Stimulated activated CD4-positive, alpha-beta T cell treated with anti-CD3 and anti-CD28 coated beads, TNF-alpha, amount 100 ng/mL, for 4 hours (primary cell): ENCODE results near the gene ADAM10.
"Not testable (repeated sequence)": the region's sequence is repeated elsewhere in the genome, so short reads cannot be mapped to it uniquely, and the experiment has no call there.

Experiments
- DNase-seq, 3 experiments: peaks; one replicate each; pipeline ENCODE4 v3.0.0-alpha.2; 2020; ENCODE audit warnings: low read depth in 3 of 3

The ADAM10 gene

DNA sequence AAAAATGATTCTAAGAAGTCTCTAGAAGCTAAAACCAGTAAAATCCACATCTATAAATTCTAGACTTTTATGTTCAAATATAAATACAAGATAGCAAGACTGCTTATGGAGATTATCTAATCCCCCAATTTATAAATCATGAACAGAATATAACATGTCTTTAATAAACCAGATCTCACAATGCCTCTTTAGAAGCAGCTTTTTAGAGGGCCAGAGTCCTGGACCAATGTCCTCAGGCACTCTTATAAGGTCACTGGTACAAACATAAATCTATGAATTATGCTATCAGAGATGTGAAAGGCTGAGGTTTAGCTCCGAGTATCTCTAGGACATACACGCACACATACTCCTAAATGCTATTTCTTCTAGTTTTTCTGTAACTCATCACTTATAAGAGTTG is 78.3 kb downstream of the ADAM10 start:
- DNase-seq = no peak

DNA sequence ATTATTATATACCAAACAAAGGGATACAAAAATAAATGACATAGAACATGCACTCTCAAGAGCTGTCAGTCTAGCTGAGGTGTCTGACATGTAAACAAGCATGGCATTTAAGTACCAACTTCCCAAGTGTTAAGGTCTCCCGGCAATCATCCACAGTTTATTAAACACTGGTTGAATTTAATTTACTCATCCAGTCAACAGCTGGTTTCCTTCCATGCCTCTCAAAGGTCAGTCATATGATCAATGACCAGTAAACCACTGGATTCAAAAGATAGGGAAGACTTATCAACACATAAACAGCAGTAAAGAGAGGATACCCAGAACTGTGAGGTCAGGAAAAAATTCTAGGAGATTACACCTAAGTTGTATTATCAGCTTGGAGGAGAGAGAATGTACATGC is 80.4 kb downstream of the ADAM10 start:
- no peak for DNase-seq

DNA sequence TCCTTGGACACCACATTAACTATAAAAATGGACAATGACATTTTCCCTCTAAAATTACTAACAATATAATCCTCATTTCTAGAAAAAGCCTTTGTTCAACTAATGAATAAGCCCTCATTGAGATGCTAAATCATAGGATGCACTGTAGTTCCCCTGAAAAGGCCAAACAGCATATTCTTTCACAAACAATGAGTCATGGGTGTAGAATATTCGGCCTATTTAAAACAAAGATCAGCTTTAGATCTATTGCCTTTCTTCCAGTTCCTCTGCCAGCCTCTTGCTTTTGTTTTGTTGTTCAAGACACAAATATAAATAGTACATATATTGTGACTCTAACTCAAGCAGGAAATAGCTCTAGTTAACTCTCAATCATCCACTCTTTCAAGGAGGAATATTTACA is 82.5 kb downstream of the ADAM10 start:
- DNase-seq = no peak

DNA sequence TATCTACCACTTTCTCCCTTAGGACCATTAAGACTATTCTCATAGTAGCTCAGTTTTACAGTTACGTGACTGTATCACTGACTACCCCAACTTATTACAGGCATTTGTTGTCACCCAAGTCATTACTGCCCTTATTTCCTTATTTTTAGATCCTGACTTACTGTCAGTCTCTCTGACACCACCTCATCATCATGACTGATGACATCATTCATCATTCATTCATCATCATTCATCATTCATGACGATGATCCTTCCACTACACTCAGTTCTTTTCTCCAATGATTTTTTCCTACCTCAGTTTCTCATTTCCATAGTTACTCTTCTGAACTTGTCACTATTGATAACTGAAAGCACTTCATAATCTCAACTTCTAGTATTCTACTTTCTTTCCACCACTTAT is 83.8 kb downstream of the ADAM10 start:
- no peak for DNase-seq

DNA sequence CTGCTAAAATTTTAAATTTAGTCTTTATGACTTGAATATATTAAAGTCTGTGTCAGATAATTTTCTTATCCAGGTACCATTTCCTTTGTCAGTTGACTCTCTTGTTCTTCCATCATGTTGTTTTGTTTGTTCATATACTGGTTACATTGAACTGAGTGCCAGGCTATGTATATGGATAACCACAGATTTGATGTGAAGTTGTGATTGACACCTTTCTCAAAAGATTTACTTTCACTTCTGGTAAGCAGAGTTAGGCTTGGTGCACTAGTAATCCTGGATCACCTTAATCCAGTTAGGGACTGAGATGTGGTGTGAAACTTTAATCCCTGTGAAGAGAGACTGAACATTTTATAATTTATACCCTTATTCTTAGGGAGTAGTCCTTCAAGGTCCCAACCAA is 99.4 kb downstream of the ADAM10 start:
- no peak for DNase-seq

DNA sequence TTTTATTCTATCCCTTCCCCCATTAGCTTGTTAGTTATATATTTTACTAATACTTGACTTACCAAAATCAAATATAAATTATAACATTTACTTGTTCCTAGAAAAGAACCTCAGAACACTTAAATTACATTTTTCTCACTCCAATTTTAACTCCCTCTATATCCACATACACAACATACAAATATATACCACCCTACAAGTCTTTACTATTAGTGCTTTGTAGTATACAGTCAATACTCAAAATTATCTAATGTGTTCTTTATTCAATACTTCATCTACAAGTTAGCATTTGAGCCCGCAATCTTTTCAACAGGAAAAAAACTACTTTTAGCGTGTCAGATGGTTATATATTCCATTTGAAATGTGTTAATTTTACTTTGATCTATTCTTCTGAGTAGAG is 100.3 kb downstream of the ADAM10 start:
- DNase-seq = no peak

DNA sequence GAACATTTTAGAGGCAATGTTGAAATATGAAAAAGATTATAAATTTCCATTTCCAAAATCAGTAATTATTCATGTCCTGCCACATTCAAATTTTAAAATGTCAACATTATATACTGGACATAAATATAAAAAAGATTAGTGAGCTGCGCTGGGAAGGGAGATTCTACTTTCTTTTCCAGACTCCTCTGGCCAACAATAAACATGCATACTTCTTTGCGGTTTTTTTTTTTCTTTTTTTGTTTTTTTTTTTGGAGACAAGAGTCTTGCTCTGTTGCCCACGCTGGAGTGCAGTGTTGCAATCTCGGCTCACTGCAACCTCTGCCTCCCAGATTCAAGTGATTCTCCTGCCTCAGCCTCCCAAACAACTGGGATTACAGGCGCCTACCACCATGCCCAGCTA is 105.5 kb downstream of the ADAM10 start:
- no peak for DNase-seq

DNA sequence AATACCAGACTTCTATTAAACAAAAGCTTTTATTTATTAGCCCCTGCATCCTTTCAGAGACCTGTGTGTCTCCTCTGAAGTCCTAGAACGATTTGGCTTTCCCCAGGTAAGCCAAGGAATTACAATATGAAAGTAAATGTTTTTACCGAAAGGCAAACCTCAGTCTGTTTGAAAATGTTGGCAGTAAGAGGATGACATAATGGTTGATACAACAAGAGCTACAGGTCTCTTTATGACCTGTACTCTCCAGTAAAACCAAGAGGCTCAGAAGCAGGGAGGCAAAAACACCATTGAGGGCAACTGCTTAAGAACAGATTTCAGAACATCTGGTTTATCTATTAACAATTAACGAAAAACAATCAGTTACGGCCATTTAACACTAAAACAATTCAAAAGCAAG is 107.8 kb downstream of the ADAM10 start:
- no peak for DNase-seq

DNA sequence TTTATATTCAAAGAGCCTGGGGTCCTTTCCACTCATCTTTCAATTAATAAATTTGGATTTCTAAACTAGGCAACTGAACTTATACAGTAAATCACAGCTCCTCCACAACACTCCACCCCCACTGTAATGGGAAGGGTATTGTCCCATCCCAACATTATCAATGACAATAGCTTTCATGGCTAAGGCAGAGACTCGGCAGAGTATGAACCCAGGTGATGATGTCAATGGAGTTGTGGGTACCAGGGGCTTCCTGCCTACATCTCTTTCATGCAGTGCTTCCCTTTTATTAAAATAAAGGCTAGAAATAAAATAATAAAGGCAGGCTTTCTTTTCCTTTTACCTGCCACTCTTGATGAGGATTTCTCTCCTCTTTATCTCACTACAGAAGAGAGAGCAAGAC is 109.5 kb downstream of the ADAM10 start:
- DNase-seq = no peak

DNA sequence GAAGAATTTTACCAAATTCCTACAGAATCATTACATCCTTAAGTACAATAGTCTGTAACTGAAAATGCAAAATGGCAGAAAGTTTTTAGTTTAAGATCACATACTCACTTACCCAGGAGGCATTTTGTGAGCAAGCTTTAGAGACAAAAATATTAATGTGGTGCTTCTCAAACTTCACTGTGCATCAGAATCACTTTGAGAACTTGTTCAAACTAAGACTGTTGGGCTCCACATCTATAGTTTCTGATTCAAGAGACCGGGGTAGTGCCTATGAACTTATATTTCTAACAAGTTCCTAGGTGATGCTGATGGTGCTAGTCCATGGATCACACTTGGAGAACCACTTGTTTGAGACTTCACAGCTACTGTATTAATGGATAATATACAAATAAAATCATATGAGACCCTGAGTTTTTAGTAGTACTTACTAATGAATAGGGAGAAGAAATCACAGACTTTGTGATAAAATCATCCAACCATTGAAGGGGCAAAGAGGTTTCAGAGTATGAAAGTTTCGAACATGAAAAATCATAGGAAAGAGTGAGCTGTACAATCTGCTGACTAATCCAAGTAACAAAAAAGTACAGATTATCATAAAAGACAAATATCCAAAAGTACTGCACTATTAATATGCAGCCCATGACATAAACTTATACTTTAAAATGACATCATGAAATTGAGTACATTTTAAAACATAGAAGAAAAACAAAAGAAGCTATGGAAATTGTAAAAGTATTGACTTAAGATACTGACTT is 110.3 kb downstream of the ADAM10 start:
- DNase-seq = no peak

DNA sequence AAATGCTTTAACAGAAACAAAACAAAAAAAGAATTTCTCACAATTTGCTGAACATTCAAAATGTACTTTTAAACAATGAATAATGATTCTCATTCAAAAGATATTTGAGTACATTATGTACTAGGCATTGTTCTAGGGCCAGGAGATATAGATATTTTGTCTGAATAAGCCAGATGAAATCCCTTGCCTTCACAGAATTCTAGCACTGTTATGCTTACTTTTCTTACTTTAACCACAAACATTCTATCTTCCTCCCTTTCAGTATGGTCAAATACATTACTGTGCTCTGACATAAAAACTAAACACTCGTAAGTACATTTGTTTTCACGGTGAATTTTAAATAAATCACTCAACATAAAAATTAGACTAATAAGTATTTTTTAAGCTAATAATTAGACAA is 116.7 kb downstream of the ADAM10 start:
- DNase-seq = no peak

DNA sequence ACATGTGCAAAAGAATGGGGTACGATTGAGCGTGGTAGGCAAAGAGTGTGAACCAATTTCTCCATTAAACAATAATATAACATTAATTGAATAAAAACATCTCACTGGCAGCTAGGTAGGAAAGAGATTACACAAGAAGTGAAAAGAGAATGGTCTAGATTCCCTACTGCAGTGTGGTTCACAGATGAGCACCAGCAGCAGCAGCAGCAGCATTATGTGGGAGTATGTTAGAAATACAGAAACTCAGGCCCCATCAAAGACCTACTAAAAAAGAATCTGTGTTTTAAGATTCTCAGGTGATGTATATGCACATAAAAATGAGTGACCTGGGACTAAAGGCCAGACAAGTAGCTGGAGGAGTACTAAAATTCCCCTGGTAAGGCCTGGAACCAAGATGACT is 118.2 kb downstream of the ADAM10 start:
- no peak for DNase-seq

DNA sequence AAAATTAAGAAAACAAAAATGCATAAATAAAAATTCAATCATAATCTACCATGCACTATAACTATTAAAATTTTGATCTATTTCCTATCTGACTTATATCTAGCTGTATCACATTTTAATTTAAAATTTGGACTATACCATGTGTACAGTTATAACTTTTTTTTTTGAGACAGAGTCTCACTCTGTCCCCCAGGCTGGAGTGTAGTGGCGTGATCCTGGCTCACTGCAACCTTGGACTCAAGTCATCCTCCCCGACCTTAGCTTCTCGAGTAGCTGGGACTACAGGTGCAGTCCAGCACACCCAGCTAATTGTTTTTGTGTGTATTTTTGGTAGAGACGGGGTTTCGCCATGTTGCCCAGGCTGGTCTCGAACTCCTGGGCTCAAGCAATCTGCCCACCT is 119.9 kb downstream of the ADAM10 start:
- DNase-seq = no peak

DNA sequence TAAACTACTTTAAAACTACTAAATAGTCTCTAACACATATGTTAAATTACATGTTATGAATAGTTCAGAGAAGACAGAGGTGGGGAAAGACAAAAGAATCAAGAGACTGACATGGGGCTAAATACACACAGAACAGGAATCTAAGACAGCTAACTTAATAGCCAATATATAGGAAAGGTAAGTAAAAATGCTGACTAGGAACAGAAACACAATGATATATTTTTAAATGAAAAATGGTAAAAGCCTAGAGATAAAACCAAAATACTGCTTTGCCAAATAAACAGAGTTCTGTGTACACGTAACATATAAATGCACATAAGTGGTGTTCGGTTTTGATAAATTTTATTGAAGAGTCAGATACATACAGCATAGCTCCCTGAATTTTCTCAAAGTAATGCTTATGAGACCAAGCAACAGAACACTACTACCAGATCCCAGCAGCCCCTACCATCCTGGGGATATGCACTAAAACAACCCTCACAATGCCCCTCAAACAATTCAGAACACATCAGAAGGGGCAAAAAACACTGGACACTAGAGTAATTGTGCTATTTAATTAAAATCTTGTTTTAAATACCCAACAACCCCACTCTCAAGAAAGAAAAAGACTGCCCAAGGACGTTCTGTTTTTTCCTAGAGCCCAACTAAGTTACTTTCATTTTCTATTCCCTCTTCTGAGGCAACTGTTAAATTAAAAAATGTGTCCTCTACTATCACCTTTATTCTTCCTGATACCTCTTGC is 121.1 kb downstream of the ADAM10 start:
- no peak for DNase-seq

DNA sequence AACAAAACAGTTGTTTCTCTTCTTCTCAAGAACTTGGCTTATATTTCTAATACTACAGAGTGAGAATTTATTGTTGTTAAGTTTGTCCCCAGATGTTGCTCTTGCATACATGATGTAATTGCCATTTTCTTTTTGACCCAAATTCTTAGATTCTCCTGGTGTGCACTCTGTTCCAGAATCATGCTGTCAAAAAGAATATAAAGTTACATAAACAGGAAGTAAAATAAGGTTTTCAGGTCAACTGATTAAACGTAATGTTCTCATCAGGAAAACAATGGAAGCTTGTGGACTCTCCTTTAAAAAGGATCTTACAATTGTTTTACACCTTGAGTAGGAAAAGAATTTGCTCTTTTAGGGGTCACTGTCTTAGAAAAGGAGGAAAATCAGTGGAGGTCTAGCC is 121.8 kb downstream of the ADAM10 start:
- DNase-seq = no peak

DNA sequence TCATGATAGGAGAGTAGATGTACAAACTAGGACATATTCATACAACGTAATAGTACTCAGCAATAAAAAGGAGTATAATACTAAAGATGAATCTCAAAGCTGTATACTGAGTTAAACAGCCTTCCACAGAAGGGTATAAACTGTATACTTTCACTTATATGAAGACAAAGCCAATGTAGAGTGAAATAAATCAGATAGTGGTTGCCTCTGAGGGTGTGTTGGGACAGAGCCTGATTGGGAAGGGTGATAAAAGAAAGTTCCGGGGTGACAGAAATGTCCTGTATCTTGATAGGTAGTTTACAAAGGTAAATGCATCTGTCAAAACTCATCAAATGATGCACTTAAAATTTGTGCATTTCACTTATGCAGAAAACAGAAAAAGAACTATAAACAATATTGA is 122.5 kb downstream of the ADAM10 start:
- DNase-seq = no peak

DNA sequence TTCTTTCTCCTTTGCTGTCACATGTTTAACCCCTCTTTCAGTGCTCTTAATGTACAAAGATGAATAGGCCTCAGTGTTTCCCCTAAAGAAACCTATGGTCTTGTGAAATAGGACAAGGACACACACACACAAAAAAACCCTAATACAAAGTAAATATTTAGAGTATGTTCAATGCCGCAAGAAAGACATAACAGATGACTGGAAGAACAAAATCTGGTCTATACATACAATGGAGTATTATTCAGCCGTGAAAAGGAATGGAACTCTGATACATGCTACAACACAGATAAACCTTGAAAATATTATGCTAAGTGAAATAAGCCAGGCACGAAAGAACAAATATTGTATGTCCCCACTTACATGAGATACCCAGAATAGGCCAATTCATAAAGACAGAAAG is 123.1 kb downstream of the ADAM10 start:
- DNase-seq = no peak

DNA sequence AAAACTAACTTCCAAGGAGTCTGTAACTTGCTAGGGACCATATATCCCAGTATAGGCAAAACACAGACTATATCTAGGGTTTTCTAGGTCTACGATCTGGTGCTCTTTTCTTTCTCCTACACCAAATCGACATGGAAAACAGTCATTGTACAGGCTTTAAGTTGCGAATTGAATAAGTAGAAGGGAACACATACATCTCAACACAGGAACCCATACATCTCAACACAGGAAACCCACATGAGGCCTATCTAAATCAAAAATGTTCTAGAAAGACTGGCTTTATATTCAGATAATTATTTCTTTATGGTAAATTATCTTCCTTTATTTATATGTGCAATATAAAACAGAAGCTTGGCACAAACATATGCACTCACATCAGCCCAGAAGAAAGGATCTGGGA is 126.6 kb downstream of the ADAM10 start:
- no peak for DNase-seq

DNA sequence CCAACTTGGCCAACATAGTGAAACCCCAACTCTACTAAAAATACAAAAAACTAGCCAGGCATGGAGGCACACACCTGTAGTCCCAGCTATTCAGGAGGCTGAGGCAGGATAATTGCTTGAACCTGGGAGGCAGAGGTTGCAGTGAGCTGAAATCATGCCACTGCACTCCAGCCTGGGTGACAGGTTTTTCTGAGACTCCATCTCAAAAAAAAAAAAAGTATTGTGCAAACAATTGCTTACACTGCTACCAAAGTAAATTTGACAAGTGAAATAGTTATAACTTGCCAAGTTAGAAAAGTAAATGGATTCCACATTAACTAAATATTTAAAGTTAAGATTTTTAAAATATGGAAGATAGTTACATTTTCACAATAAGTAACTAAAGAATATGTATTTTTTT is 129.2 kb downstream of the ADAM10 start:
- not testable (repeated sequence) for DNase-seq

DNA sequence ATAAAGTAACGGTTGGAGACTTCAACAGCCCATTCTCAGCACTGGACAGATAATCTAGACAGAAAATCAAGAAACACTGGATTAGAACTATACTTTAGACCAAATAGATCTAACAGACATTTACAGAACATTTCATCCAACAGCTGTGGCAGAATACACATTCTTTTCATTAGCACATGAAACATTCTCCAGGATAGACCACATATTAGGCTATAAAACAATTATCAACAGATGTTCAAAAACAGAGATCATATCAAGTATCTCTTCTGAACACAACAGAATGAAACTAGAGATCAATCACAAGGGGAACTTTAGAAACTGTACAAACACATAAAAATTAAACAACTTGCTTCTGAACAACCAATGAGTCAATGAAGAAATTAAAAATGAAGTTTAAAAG is 133.3 kb downstream of the ADAM10 start:
- DNase-seq = no peak

DNA sequence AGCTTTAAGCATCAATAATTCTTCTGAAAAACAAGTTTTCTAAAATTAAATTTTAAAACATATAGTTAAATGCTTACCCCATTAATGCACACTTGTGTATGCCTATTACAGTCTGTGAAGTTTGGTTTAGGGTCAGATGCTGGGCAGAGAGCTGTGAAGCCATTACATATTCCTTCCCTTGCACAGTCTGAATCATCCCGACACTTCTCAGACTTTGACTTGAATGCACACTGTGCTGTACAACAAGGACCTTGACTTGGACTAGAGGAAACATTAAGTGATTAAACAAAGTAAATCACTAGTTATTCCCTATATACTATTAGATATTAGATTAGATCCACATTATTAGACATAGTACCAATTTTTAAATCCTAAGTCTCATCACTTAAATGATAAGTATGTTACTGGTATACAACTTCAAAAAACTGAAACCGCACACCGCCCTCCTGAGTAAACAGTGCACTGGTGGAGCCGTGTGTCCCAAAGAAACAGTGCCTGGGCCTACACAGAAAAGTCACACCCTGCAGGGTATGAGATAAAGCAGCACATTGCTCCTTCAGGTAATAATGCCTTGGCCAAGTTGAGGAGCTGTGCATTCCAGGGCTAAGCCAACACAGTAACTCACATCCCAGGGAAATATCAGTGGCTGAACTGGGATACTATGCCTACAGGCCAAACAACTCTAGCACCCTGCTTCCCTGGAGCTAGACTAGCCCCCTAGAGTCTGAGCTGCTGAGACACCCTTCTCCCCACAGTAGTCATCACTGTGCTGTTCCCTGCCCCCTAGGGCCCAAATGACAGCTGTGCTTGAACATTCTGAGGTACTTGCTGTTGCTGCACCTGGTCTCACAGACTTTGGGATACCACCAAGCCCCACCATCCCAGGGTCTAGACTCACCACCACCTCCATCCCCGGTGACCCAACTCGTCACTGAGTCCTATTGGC is 137.5 kb downstream of the ADAM10 start:
- DNase-seq = no peak

DNA sequence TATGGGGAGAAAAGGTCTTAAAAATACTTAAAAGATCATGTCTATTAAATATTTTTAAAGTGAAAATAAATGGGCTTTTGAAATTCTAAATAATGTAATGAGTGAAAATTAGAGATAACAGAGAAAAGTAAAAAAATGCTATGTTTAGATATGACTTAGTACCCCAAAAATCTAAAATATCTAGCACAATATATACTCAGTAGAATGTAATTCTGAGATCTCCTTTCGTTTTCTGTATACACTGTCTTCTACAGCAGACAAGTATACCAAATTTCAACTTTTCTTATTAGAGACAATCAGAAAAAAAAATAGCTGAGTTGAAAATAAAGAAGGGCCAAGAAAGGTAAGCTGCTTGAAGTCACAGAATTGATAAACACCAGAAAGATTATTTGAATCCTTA is 140.8 kb downstream of the ADAM10 start:
- DNase-seq = no peak
